Neural cell (in vitro differentiated cells): ENCODE measurements around the gene IDE. TPM values are rescaled to one million over a fixed set of nuclear protein-coding genes. Genes with fewer than 3 reads are reported as not detected.

ENCODE experiments used
- H2AFZ ChIP-seq: fragments of 200-600, 300-800 bp; sonication (generic), shearing (Covaris generic); 2 replicates; pipeline ENCODE4 v1.6.0; 2014; ENCODE audit warnings: low read depth, mild to moderate bottlenecking, antibody characterized with exemption, low read length, moderate library complexity
- H3F3A ChIP-seq: fragments of 200-600 bp; shearing (Covaris generic); 2 replicates; pipeline ENCODE4 v1.6.1; 2016; ENCODE audit warnings: mild to moderate bottlenecking, moderate library complexity, mixed read lengths, antibody characterized with exemption, low read length; ENCODE audit not compliant: insufficient read depth, poor library complexity, severe bottlenecking
- H3K27ac ChIP-seq: fragments of 200-600, 300-800 bp; sonication (generic), shearing (Covaris generic); 2 replicates; pipeline ENCODE4 v1.5.1; 2014; ENCODE audit warnings: mild to moderate bottlenecking, low read length, moderate library complexity
- H3K27me3 ChIP-seq: fragments of 300-800, 200-600 bp; sonication (generic), shearing (Covaris generic); 2 replicates; pipeline ENCODE4 v1.6.0; 2014; ENCODE audit warnings: mild to moderate bottlenecking, low read depth, low read length, moderate library complexity; ENCODE audit not compliant: insufficient read depth
- H3K36me3 ChIP-seq: fragments of 300-800, 200-600 bp; sonication (generic), shearing (Covaris generic); 2 replicates; pipeline ENCODE4 v1.5.1; 2014; ENCODE audit warnings: mild to moderate bottlenecking, antibody characterized with exemption, low read length, moderate library complexity; ENCODE audit not compliant: insufficient read depth
- H3K4me2 ChIP-seq: fragments of 300-800, 200-600 bp; sonication (generic), shearing (Covaris generic); 2 replicates; pipeline ENCODE4 v1.6.0; 2014; ENCODE audit warnings: mild to moderate bottlenecking, low read length
- H3K4me3 ChIP-seq: fragments of 300-800, 200-600 bp; sonication (generic), shearing (Covaris generic); 2 replicates; pipeline ENCODE4 v1.5.1; 2014; ENCODE audit warnings: mild to moderate bottlenecking, low read length, moderate library complexity
- H3K79me2 ChIP-seq: fragments of 200-600 bp; shearing (Covaris generic); replicated peaks from 2 replicates; pipeline ENCODE4 v1.6.0; 2014; ENCODE audit warnings: mild to moderate bottlenecking, low read length, moderate library complexity; ENCODE audit not compliant: insufficient read depth
- H3K9ac ChIP-seq: fragments of 300-800, 200-600 bp; sonication (generic), shearing (Covaris generic); 2 replicates; pipeline ENCODE4 v1.6.1; 2016; ENCODE audit warnings: mild to moderate bottlenecking, low read length, mixed read lengths
- H3K9me2 ChIP-seq: fragments of 200-600 bp; shearing (Covaris generic); 2 replicates; pipeline ENCODE4 v1.6.1; 2016; ENCODE audit warnings: mild to moderate bottlenecking, low read length, mixed read lengths; ENCODE audit not compliant: insufficient read depth
- H3K9me3 ChIP-seq: fragments of 200-600, 300-800 bp; sonication (generic), shearing (Covaris generic); 2 replicates; pipeline ENCODE4 v1.6.1; 2016; ENCODE audit warnings: mild to moderate bottlenecking, mixed run types, low read length, moderate library complexity, mixed read lengths
- H4K20me1 ChIP-seq: fragments of 200-600 bp; shearing (Covaris generic); 2 replicates; pipeline ENCODE4 v1.6.1; 2016; ENCODE audit warnings: mild to moderate bottlenecking, mixed run types; ENCODE audit not compliant: insufficient read depth
- CTCF ChIP-seq: fragments of 450-650 bp; IDR thresholded peaks from 2 replicates; pipeline ENCODE4 v1.5.1; 2014; ENCODE audit warnings: antibody characterized with exemption, mild to moderate bottlenecking, moderate library complexity; ENCODE audit not compliant: poor library complexity, severe bottlenecking
- EP300 ChIP-seq: fragments of 450-650 bp; conservative IDR thresholded peaks from 2 replicates; pipeline ENCODE4 v1.6.1; 2014; ENCODE audit warnings: antibody characterized with exemption, mild to moderate bottlenecking, moderate library complexity; ENCODE audit not compliant: poor library complexity, severe bottlenecking
- EZH2 ChIP-seq: fragments of 200-600, 300-800 bp; shearing (Covaris generic), sonication (generic); IDR thresholded peaks from 2 replicates; pipeline ENCODE4 v1.6.1; 2014; ENCODE audit warnings: antibody characterized with exemption, low read length, borderline replicate concordance, mild to moderate bottlenecking; ENCODE audit not compliant: insufficient read depth, poor library complexity, severe bottlenecking
- MXI1 ChIP-seq: fragments of 450-650 bp; conservative IDR thresholded peaks from 2 replicates; pipeline ENCODE4 v1.6.1; 2014; ENCODE audit warnings: antibody characterized with exemption, mild to moderate bottlenecking; ENCODE audit not compliant: poor library complexity, severe bottlenecking
- POLR2AphosphoS5 ChIP-seq: IDR thresholded peaks from 2 replicates; pipeline ENCODE4 v1.6.1; 2012
- RAD21 ChIP-seq: fragments of 450-650 bp; conservative IDR thresholded peaks from 2 replicates; pipeline ENCODE4 v1.6.1; 2014; ENCODE audit warnings: antibody characterized with exemption, mild to moderate bottlenecking, moderate library complexity
- REST ChIP-seq: IDR thresholded peaks from 2 replicates; pipeline ENCODE4 v1.6.1; 2012; ENCODE audit warnings: borderline replicate concordance
- SMC3 ChIP-seq: fragments of 450-650 bp; conservative IDR thresholded peaks from 2 replicates; pipeline ENCODE4 v1.6.1; 2014; ENCODE audit warnings: antibody characterized with exemption, mild to moderate bottlenecking, moderate library complexity; ENCODE audit not compliant: poor library complexity
- TAF1 ChIP-seq: IDR thresholded peaks from 2 replicates; pipeline ENCODE4 v1.6.1; 2012; ENCODE audit warnings: low read depth
- polyA plus RNA-seq: library from polyadenylated mRNA; depleted of rRNA; stranded (reverse); fragments of >200 nt; gene quantifications from 2 replicates; pipeline ENCODE4 v1.2.3, GENCODE V29; 2014

The IDE gene
- polyA plus RNA-seq, 1 donor from 2014 or later: 10.4 TPM

GRCh38 chr10:92408017-92408361 lies 165.9 kb downstream of the IDE start:
- H3K36me3 ChIP-seq: no peaks in the 10 kb centered on the region
- H3K27ac ChIP-seq: no peak overlapping the region
- no peak overlapping the region for H2AFZ ChIP-seq
- H3K4me2 ChIP-seq: no peak overlapping the region
- H3K4me3 ChIP-seq: no peak overlapping the region
- H3K9ac ChIP-seq: no peak overlapping the region
- H4K20me1 ChIP-seq: no peaks in the 10 kb centered on the region
- TF ChIP-seq TAF1: no peak
- no peaks in the 10 kb centered on the region for H3K79me2 ChIP-seq
- no peaks in the 10 kb centered on the region for H3K9me2 ChIP-seq
- H3K27me3 ChIP-seq: no peaks in the 10 kb centered on the region
- no peaks in the 10 kb centered on the region for H3F3A ChIP-seq
- no peaks in the 10 kb centered on the region for H3K9me3 ChIP-seq

GRCh38 chr10:92407305-92408016 lies 166.4 kb downstream of the IDE start:
- H3K36me3 ChIP-seq: no peaks in the 10 kb centered on the region
- H3K9me2 ChIP-seq: no peaks in the 10 kb centered on the region
- H3K9me3 ChIP-seq: no peaks in the 10 kb centered on the region
- no peak overlapping the region for H3K4me2 ChIP-seq
- no peak overlapping the region for H3K4me3 ChIP-seq
- no peaks in the 10 kb centered on the region for H3K27me3 ChIP-seq
- no peak for TF ChIP-seq SMC3
- TF ChIP-seq POLR2AphosphoS5: no peak
- no peak overlapping the region for H3K9ac ChIP-seq
- no peak overlapping the region for H3K27ac ChIP-seq
- H3K79me2 ChIP-seq: no peaks in the 10 kb centered on the region
- no peaks in the 10 kb centered on the region for H3F3A ChIP-seq
- no peaks in the 10 kb centered on the region for H4K20me1 ChIP-seq
- H2AFZ ChIP-seq: no peak overlapping the region

- Histone ChIP-seq H3K9me3 (no peaks in the 10 kb centered on the region), H3K4me3 (no peak overlapping the region), H3F3A (no peaks in the 10 kb centered on the region), H3K79me2 (no peaks in the 10 kb centered on the region), H3K36me3 (no peaks in the 10 kb centered on the region), H3K27ac (no peak overlapping the region), H3K4me2 (no peak overlapping the region), H3K27me3 (no peaks in the 10 kb centered on the region), H4K20me1 (no peaks in the 10 kb centered on the region), H3K9me2 (no peaks in the 10 kb centered on the region), H2AFZ (no peak overlapping the region), H3K9ac (no peak overlapping the region)
- no peak for TF ChIP-seq POLR2AphosphoS5
- TF ChIP-seq MXI1: no peak
- no peak for TF ChIP-seq TAF1
- TF ChIP-seq SMC3: no peak
Measured at GRCh38 chr10:92405419-92405924, 168.4 kb downstream of the IDE start.

- TF ChIP-seq CTCF: no peak
- TF ChIP-seq EP300: no peak
- no peak for TF ChIP-seq EZH2
- no peak for TF ChIP-seq RAD21
- no peak for TF ChIP-seq SMC3
- TF ChIP-seq POLR2AphosphoS5: no peak
- TF ChIP-seq REST: no peak
- TF ChIP-seq TAF1: no peak
- no peak for TF ChIP-seq MXI1
- H3K27ac ChIP-seq: no peak overlapping the region
Measured at GRCh38 chr10:92404612-92405418, 169.1 kb downstream of the IDE start.

More at GRCh38 chr10:92404612-92405418, 169.1 kb downstream of the IDE start:
- Histone ChIP-seq H3K27me3 (no peaks in the 10 kb centered on the region), H3K79me2 (no peaks in the 10 kb centered on the region), H3K4me2 (no peak overlapping the region), H3K36me3 (no peaks in the 10 kb centered on the region), H3K4me3 (no peak overlapping the region), H3K9me2 (no peaks in the 10 kb centered on the region), H2AFZ (no peak overlapping the region), H3K9ac (no peak overlapping the region), H3F3A (no peaks in the 10 kb centered on the region), H4K20me1 (no peaks in the 10 kb centered on the region), H3K9me3 (no peaks in the 10 kb centered on the region)
